ENCODE data around the gene CEP89. TPM values are rescaled to one million over a fixed set of nuclear protein-coding genes. Genes with fewer than 3 reads are reported as not detected.
"Not testable (repeated sequence)": the region's sequence is repeated elsewhere in the genome, so short reads cannot be mapped to it uniquely, and the experiment has no call there.

Gene CEP89
- total and polyA plus RNA-seq, 2 of the 4 experiments (the other 2 are of a cell fraction) = 7.2 to 17.4 TPM

GRCh38 chr19:33005440-33005839 is 33.7 kb upstream of the CEP89 start:
- ATAC-seq (ENCODE audit: low read depth) = no peak
- intact Hi-C loops (cut with micrococcal nuclease) = no loop called here
- H2AK5ac ChIP-seq (ENCODE audit: low read depth, low read length) = no peak overlapping the region
- TF ChIP-seq CTCF (conservative IDR thresholded peaks at IDR 0.05; ENCODE audit: low read depth, low read length) (no peak), MXI1 (IDR thresholded peaks at IDR 0.05; ENCODE audit: borderline replicate concordance, low read depth, low read length) (no peak), RFX5 (IDR thresholded peaks at IDR 0.05; ENCODE audit: low read depth, low read length) (no peak), RCOR1 (IDR thresholded peaks at IDR 0.05; ENCODE audit: insufficient replicate concordance, low read length) (no peak), FOS (IDR thresholded peaks at IDR 0.05; ENCODE audit: low read depth, low read length) (no peak), CHD1 (IDR thresholded peaks at IDR 0.05; ENCODE audit: low read depth, low read length) (no peak), CEBPB (IDR thresholded peaks at IDR 0.05; ENCODE audit: low read depth, low read length) (no peak), POLR2A (IDR thresholded peaks at IDR 0.05; ENCODE audit: low read depth, low read length) (no peak)
- no peak overlapping the region for H3K27ac ChIP-seq (ENCODE audit: insufficient read depth, low read length)
- H3K23ac ChIP-seq (ENCODE audit: low read depth, low read length) = no peak overlapping the region
- no peak overlapping the region for H3K14ac ChIP-seq (replicated peaks; ENCODE audit: low read depth, low read length)
- no peak overlapping the region for H3K9ac ChIP-seq (ENCODE audit: low read depth, low read length)
- H2BK20ac ChIP-seq (ENCODE audit: low read depth, low read length) = no peak overlapping the region
- no peak overlapping the region for H3K18ac ChIP-seq (ENCODE audit: low read depth, low read length)
- H3K27me3 ChIP-seq (ENCODE audit: control insufficient read depth, insufficient read depth, low read length) = no peaks in the 10 kb centered on the region
- ChIA-PET CTCF (interaction anchor here (0.7 kb wide), 1 partner anchor 41 kb away, joined by 3 read pairs; no protein-coding TSS in a partner anchor), POLR2A (ENCODE audit: unreplicated experiment) (interaction anchor here (0.6 kb wide), 1 partner anchor 171 kb away, joined by 5 read pairs; no protein-coding TSS in a partner anchor)
- no peak overlapping the region for H4K91ac ChIP-seq (ENCODE audit: insufficient read depth, low read depth, low read length)
- peaks cover 3% of the 10 kb centered on the region; the same call in 1 of the 2 replicates for H3K36me3 ChIP-seq (ENCODE audit: control insufficient read depth, insufficient read depth, low read length)
- H3K79me1 ChIP-seq (ENCODE audit: low read depth in 1 of 2, low read length in 2 of 2) = no peaks in the 10 kb centered on the region
- BruUV-seq (replicated peaks) = no TSS peak
- H2BK5ac ChIP-seq (ENCODE audit: low read depth, low read length, poor library complexity, severe bottlenecking) = no peak overlapping the region
- no peak overlapping the region for H3K56ac ChIP-seq (ENCODE audit: extremely low read depth, insufficient read depth, low read length)
- no peak for DNase-seq
- WGBS, 2 experiments (ENCODE audit: extremely low coverage in 2 of 2, insufficient read length in 1 of 2) = no CpG with 5 or more reads among the region's 5 CpGs
- no peaks in the 10 kb centered on the region for H3K4me1 ChIP-seq (ENCODE audit: control insufficient read depth, insufficient read depth, low read length)
- H3K4me2 ChIP-seq (ENCODE audit: low read depth, low read length) = no peak overlapping the region
- H2AK9ac ChIP-seq (replicated peaks; ENCODE audit: low read depth, low read length, poor library complexity) = no peak overlapping the region
- in situ Hi-C loops (cut with MboI; ENCODE audit: low sequenced_read_pairs) = no loop called here
- H3K9me1 ChIP-seq (ENCODE audit: insufficient read depth, low read length) = no peaks in the 10 kb centered on the region
- no peak overlapping the region for H2BK15ac ChIP-seq (ENCODE audit: low read depth, low read length)
- H3K4ac ChIP-seq (ENCODE audit: low read depth, low read length) = no peak overlapping the region
- no peak overlapping the region for H4K5ac ChIP-seq (ENCODE audit: low read depth, low read length)
- dilution Hi-C loops (cut with HindIII; ENCODE audit: low sequenced_read_pairs, unreplicated experiment) = no loop called here
- no peaks in the 10 kb centered on the region for H4K20me1 ChIP-seq (ENCODE audit: insufficient read depth, low read length)
- no peak overlapping the region for H4K8ac ChIP-seq (ENCODE audit: low read depth in 2 of 2, low read length in 2 of 2)
- no peak overlapping the region for H3K4me3 ChIP-seq (ENCODE audit: insufficient read depth, low read depth, low read length)
- no peak overlapping the region for H2BK120ac ChIP-seq (ENCODE audit: low read depth, low read length)
- H3K9me3 ChIP-seq (ENCODE audit: control insufficient read depth, insufficient read depth, low read length) = no peaks in the 10 kb centered on the region
- no peak overlapping the region for H2AFZ ChIP-seq (replicated peaks; ENCODE audit: low read length, poor library complexity)

GRCh38 chr19:33003424-33004024 is 31.8 kb upstream of the CEP89 start:
- H3K27ac ChIP-seq (ENCODE audit: insufficient read depth, low read length); H4K91ac ChIP-seq (ENCODE audit: insufficient read depth, low read depth, low read length); H3K23ac ChIP-seq (ENCODE audit: low read depth, low read length); in situ Hi-C loops (cut with MboI; ENCODE audit: low sequenced_read_pairs); DNase-seq; H4K20me1 ChIP-seq (ENCODE audit: insufficient read depth, low read length); H3K4ac ChIP-seq (ENCODE audit: low read depth, low read length); H3K36me3 ChIP-seq (ENCODE audit: control insufficient read depth, insufficient read depth, low read length); CTCF ChIA-PET; H3K4me1 ChIP-seq (ENCODE audit: control insufficient read depth, insufficient read depth, low read length); intact Hi-C loops (cut with micrococcal nuclease); H3K9ac ChIP-seq (ENCODE audit: low read depth, low read length); ATAC-seq (ENCODE audit: low read depth); H2AK9ac ChIP-seq (replicated peaks; ENCODE audit: low read depth, low read length, poor library complexity); H2BK120ac ChIP-seq (ENCODE audit: low read depth, low read length); H3K4me2 ChIP-seq (ENCODE audit: low read depth, low read length); H3K14ac ChIP-seq (replicated peaks; ENCODE audit: low read depth, low read length); H2AFZ ChIP-seq (replicated peaks; ENCODE audit: low read length, poor library complexity); H3K9me3 ChIP-seq (ENCODE audit: control insufficient read depth, insufficient read depth, low read length); H3K56ac ChIP-seq (ENCODE audit: extremely low read depth, insufficient read depth, low read length); POLR2A ChIA-PET (ENCODE audit: unreplicated experiment); H2BK20ac ChIP-seq (ENCODE audit: low read depth, low read length); H3K79me1 ChIP-seq (ENCODE audit: low read depth in 1 of 2, low read length in 2 of 2); dilution Hi-C loops (cut with HindIII; ENCODE audit: low sequenced_read_pairs, unreplicated experiment); H3K27me3 ChIP-seq (ENCODE audit: control insufficient read depth, insufficient read depth, low read length); H4K5ac ChIP-seq (ENCODE audit: low read depth, low read length); H2AK5ac ChIP-seq (ENCODE audit: low read depth, low read length); BruUV-seq (replicated peaks); H2BK15ac ChIP-seq (ENCODE audit: low read depth, low read length); H2BK5ac ChIP-seq (ENCODE audit: low read depth, low read length, poor library complexity, severe bottlenecking); H4K8ac ChIP-seq (ENCODE audit: low read depth in 2 of 2, low read length in 2 of 2); H3K9me1 ChIP-seq (ENCODE audit: insufficient read depth, low read length); H3K4me3 ChIP-seq (ENCODE audit: insufficient read depth, low read depth, low read length); H3K18ac ChIP-seq (ENCODE audit: low read depth, low read length): not testable (repeated sequence)
- 94% methylated on average over 3 of the region's 6 CpGs; no CpG with 5 or more reads in 1 of the 2 experiments for WGBS, 2 experiments (ENCODE audit: extremely low coverage in 2 of 2, insufficient read length in 1 of 2)

Data from IMR-90 (cell line).